ENCODE data around the gene C2CD3. TPM values are rescaled to one million over a fixed set of nuclear protein-coding genes. Genes with fewer than 3 reads are reported as not detected.
A peak's percentile ranks its signal among the peaks of the same experiment; 100 is the strongest.

C2CD3 gene
- total RNA-seq, 1 donor from 2014 or later, result 12.4 TPM

- ATAC-seq, result no peak
These were observed 151.6 kb downstream of the C2CD3 start for GRCh38 chr11:74019104-74019738.

- peak; percentile 82 for ATAC-seq
These were observed 152.3 kb downstream of the C2CD3 start for GRCh38 chr11:74018331-74019005.

- ATAC-seq, result no peak
These were observed 153.2 kb downstream of the C2CD3 start for GRCh38 chr11:74017631-74018030.

- no peak for ATAC-seq
These were observed 154.7 kb downstream of the C2CD3 start for GRCh38 chr11:74015919-74016684.

GRCh38 chr11:74014880-74015279 lies 155.9 kb downstream of the C2CD3 start:
- ATAC-seq, result no peak

- no peak for ATAC-seq
These were observed 157.7 kb downstream of the C2CD3 start for GRCh38 chr11:74013141-74013540.

GRCh38 chr11:74012074-74012809 lies 158.6 kb downstream of the C2CD3 start:
- no peak for ATAC-seq

GRCh38 chr11:74011360-74012073 lies 159.3 kb downstream of the C2CD3 start:
- ATAC-seq, result peak; percentile 17

GRCh38 chr11:74010306-74011300 lies 160.2 kb downstream of the C2CD3 start:
- ATAC-seq, result no peak

GRCh38 chr11:74009675-74010305 lies 161.0 kb downstream of the C2CD3 start:
- ATAC-seq, result no peak

- no peak for ATAC-seq
These were observed 161.6 kb downstream of the C2CD3 start for GRCh38 chr11:74009230-74009547.

GRCh38 chr11:74008373-74009229 lies 162.2 kb downstream of the C2CD3 start, which contains the start of gene UCP3:
Gene UCP3 (minus strand): TSS chr11:74009085. CDS start chr11:74007042, 2,043 bp downstream.
- ATAC-seq, result no peak

GRCh38 chr11:74007691-74008372 lies 163.0 kb downstream of the C2CD3 start:
- no peak for ATAC-seq

GRCh38 chr11:74006743-74007304 lies 164.0 kb downstream of the C2CD3 start:
- no peak for ATAC-seq

- ATAC-seq, result no peak
These were observed 164.9 kb downstream of the C2CD3 start for GRCh38 chr11:74005721-74006517.

- peak; percentile 52 for ATAC-seq
These were observed 165.8 kb downstream of the C2CD3 start for GRCh38 chr11:74004759-74005615.

All from esophagus mucosa (tissue), 1 donor.